Measurements from ENCODE around the gene UMODL1. TPM values are rescaled to one million over a fixed set of nuclear protein-coding genes. Genes with fewer than 3 reads are reported as not detected.

UMODL1 gene
- total and polyA plus RNA-seq, 2 donors (not counting 1 experiment from before 2014, with no cell fraction given) = not detected

DNA sequence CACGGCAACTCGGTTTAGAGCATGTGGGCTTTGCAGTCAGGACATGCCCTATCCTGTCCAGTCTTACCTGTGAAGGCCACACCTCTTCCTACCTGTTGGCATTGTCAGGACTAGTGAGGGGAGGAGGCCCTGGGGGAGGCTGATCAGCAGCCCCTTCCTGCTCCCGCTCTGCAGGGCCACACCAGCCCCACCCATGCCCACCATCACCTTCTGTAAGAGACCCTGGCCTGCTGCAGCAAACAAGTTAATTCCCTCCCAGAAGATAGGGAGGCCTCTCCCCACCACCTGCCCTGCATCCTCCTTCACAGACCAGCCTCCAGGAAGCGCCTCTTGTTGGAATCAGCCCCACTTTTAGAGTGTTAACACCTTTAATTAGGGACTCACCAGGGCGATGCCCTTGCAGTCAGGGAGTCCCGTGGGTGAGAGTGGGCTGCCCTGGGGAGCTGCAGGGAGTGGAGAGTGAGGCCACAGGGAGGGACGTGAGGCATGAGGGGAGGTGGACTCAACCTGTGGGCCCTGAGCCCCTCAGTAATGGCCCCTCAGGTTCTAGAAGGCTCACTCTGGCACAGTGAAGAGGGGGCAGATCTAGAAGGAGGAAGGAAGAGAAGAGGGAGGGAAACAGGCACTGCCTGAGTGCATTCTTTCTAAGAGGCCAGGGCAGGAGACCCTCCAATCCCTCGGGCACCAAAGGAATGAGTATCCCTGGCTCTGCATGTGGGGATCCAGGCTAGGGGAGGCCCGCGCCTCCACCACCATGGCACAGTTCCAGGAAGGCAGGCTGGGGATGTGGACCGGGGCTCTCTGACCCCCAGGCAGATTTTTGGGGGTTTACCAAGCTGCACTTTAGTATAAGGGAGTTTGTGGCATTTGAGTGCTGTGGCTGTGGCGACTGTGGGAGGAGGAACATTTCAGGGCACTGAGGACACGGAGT, 8.2 kb downstream of the UMODL1 start:
- Histone ChIP-seq H3K9me3 (ENCODE audit: control insufficient read depth, insufficient read depth, low read depth, low read length) (no peaks in the 10 kb centered on the region), H3K9ac (ENCODE audit: insufficient read depth, low read length) (no peak overlapping the region), H3K4me2 (ENCODE audit: extremely low read depth, insufficient read depth, low read length) (no peak overlapping the region), H3K79me2 (ENCODE audit: control insufficient read depth, insufficient read depth, low read length) (no peaks in the 10 kb centered on the region), H3K27ac (ENCODE audit: insufficient read depth, low read length) (no peak overlapping the region), H3K36me3 (ENCODE audit: control insufficient read depth, insufficient read depth, low read length) (no peaks in the 10 kb centered on the region), H2AFZ (ENCODE audit: low read length) (no peak overlapping the region), H3K27me3 (ENCODE audit: control insufficient read depth, insufficient read depth, low read length) (peaks cover 9% of the 10 kb centered on the region), H4K20me1 (ENCODE audit: control insufficient read depth, extremely low read depth, insufficient read depth, low read length) (no peaks in the 10 kb centered on the region), H3K4me1 (ENCODE audit: control insufficient read depth, extremely low read depth, insufficient read depth, low read length) (no peaks in the 10 kb centered on the region), H3K4me3 (replicated peaks in 1 of 4; ENCODE audit: control extremely low read depth in 1 of 4, insufficient read depth in 1 of 4, low read depth in 3 of 4, low read length in 4 of 4) (no peak overlapping the region)
- TF ChIP-seq, protein P1, sequence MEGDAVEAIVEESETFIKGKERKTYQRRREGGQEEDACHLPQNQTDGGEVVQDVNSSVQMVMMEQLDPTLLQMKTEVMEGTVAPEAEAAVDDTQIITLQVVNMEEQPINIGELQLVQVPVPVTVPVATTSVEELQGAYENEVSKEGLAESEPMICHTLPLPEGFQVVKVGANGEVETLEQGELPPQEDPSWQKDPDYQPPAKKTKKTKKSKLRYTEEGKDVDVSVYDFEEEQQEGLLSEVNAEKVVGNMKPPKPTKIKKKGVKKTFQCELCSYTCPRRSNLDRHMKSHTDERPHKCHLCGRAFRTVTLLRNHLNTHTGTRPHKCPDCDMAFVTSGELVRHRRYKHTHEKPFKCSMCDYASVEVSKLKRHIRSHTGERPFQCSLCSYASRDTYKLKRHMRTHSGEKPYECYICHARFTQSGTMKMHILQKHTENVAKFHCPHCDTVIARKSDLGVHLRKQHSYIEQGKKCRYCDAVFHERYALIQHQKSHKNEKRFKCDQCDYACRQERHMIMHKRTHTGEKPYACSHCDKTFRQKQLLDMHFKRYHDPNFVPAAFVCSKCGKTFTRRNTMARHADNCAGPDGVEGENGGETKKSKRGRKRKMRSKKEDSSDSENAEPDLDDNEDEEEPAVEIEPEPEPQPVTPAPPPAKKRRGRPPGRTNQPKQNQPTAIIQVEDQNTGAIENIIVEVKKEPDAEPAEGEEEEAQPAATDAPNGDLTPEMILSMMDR (conservative IDR thresholded peaks at IDR 0.05 in 1 of 2, IDR thresholded peaks at IDR 0.05 in 1 of 2; ENCODE audit: low read depth in 1 of 2, low read length in 2 of 2) = no peak
- no peak for TF ChIP-seq EZH2 (IDR thresholded peaks at IDR 0.05; ENCODE audit: low read length, missing control alignments)
- no peak for DNase-seq (ENCODE audit: low read depth in 2 of 2)

GRCh38 chr21:42079939-42080787, 9.0 kb downstream of the UMODL1 start:
- H2AFZ ChIP-seq (ENCODE audit: low read length) = no peak overlapping the region
- TF ChIP-seq EZH2 (IDR thresholded peaks at IDR 0.05; ENCODE audit: low read length, missing control alignments) = no peak
- TF ChIP-seq, protein P1 (conservative IDR thresholded peaks at IDR 0.05 in 1 of 2, IDR thresholded peaks at IDR 0.05 in 1 of 2; ENCODE audit: low read depth in 1 of 2, low read length in 2 of 2) = no peak
- H3K79me2 ChIP-seq (ENCODE audit: control insufficient read depth, insufficient read depth, low read length) = no peaks in the 10 kb centered on the region
- no peak overlapping the region for H3K9ac ChIP-seq (ENCODE audit: insufficient read depth, low read length)
- no peak overlapping the region for H3K4me2 ChIP-seq (ENCODE audit: extremely low read depth, insufficient read depth, low read length)
- no peaks in the 10 kb centered on the region for H4K20me1 ChIP-seq (ENCODE audit: control insufficient read depth, extremely low read depth, insufficient read depth, low read length)
- H3K9me3 ChIP-seq (ENCODE audit: control insufficient read depth, insufficient read depth, low read depth, low read length) = no peaks in the 10 kb centered on the region
- DNase-seq (ENCODE audit: low read depth in 2 of 2) = peak in 1 of 2 donors; percentile 81
- no peak overlapping the region for H3K27ac ChIP-seq (ENCODE audit: insufficient read depth, low read length)
- H3K4me3 ChIP-seq (replicated peaks in 1 of 4; ENCODE audit: control extremely low read depth in 1 of 4, insufficient read depth in 1 of 4, low read depth in 3 of 4, low read length in 4 of 4) = no peak overlapping the region
- H3K36me3 ChIP-seq (ENCODE audit: control insufficient read depth, insufficient read depth, low read length) = no peaks in the 10 kb centered on the region
- peaks cover 6% of the 10 kb centered on the region for H3K27me3 ChIP-seq (ENCODE audit: control insufficient read depth, insufficient read depth, low read length)
- no peaks in the 10 kb centered on the region for H3K4me1 ChIP-seq (ENCODE audit: control insufficient read depth, extremely low read depth, insufficient read depth, low read length)

GRCh38 chr21:42080788-42081083, 9.6 kb downstream of the UMODL1 start:
- Histone ChIP-seq H4K20me1 (ENCODE audit: control insufficient read depth, extremely low read depth, insufficient read depth, low read length) (no peaks in the 10 kb centered on the region), H3K27me3 (ENCODE audit: control insufficient read depth, insufficient read depth, low read length) (peaks cover 4% of the 10 kb centered on the region), H3K4me3 (replicated peaks in 1 of 4; ENCODE audit: control extremely low read depth in 1 of 4, insufficient read depth in 1 of 4, low read depth in 3 of 4, low read length in 4 of 4) (no peak overlapping the region), H3K27ac (ENCODE audit: insufficient read depth, low read length) (no peak overlapping the region), H3K79me2 (ENCODE audit: control insufficient read depth, insufficient read depth, low read length) (no peaks in the 10 kb centered on the region), H3K9me3 (ENCODE audit: control insufficient read depth, insufficient read depth, low read depth, low read length) (no peaks in the 10 kb centered on the region), H3K4me2 (ENCODE audit: extremely low read depth, insufficient read depth, low read length) (no peak overlapping the region), H3K36me3 (ENCODE audit: control insufficient read depth, insufficient read depth, low read length) (no peaks in the 10 kb centered on the region), H3K4me1 (ENCODE audit: control insufficient read depth, extremely low read depth, insufficient read depth, low read length) (no peaks in the 10 kb centered on the region), H2AFZ (ENCODE audit: low read length) (no peak overlapping the region), H3K9ac (ENCODE audit: insufficient read depth, low read length) (no peak overlapping the region)
- TF ChIP-seq, protein P1 (conservative IDR thresholded peaks at IDR 0.05 in 1 of 2, IDR thresholded peaks at IDR 0.05 in 1 of 2; ENCODE audit: low read depth in 1 of 2, low read length in 2 of 2) = no peak
- no peak for TF ChIP-seq EZH2 (IDR thresholded peaks at IDR 0.05; ENCODE audit: low read length, missing control alignments)
- peak; percentile 78 to 94 for DNase-seq (ENCODE audit: low read depth in 2 of 2)

Data from fibroblast of lung (primary cell).